Endothelial cell (in vitro differentiated cells): Measurements from ENCODE around the gene ITPA. TPM values are rescaled to one million over a fixed set of nuclear protein-coding genes. Genes with fewer than 3 reads are reported as not detected.

Experiments
- DNase-seq: peaks from one replicate; pipeline ENCODE4 v3.0.0; 2021; ENCODE audit warnings: low spot score
- H3K27ac Mint-ChIP-seq: one replicate; pipeline ENCODE4 v1.8.0; 2021; ENCODE audit warnings: mixed read lengths, inconsistent platforms; ENCODE audit not compliant: unreplicated experiment
- H3K27me3 Mint-ChIP-seq: one replicate; pipeline ENCODE4 v1.8.0; 2021; ENCODE audit warnings: mild to moderate bottlenecking, moderate library complexity, mixed read lengths, inconsistent platforms; ENCODE audit not compliant: unreplicated experiment
- H3K36me3 Mint-ChIP-seq: one replicate; pipeline ENCODE4 v1.8.0; 2021; ENCODE audit warnings: mild to moderate bottlenecking, low read depth, mixed read lengths, inconsistent platforms; ENCODE audit not compliant: unreplicated experiment
- H3K4me1 Mint-ChIP-seq: one replicate; pipeline ENCODE4 v1.8.0; 2021; ENCODE audit warnings: mild to moderate bottlenecking, mixed read lengths, inconsistent platforms; ENCODE audit not compliant: unreplicated experiment
- H3K4me3 Mint-ChIP-seq: one replicate; pipeline ENCODE4 v1.8.0; 2021; ENCODE audit warnings: mild to moderate bottlenecking, mixed read lengths, inconsistent platforms; ENCODE audit not compliant: unreplicated experiment
- H3K9me3 Mint-ChIP-seq: one replicate; pipeline ENCODE4 v1.8.0; 2021; ENCODE audit warnings: mixed read lengths, inconsistent platforms; ENCODE audit not compliant: unreplicated experiment
- total RNA-seq: library from RNA; stranded (reverse); fragmentation: NEBNext Ultra II Directional; extraction: Animal tissue kit (Norgen Biotek cat#: 25700); gene quantifications from one replicate; pipeline ENCODE4 v1.2.1, GENCODE V29; 2021; ENCODE audit not compliant: unreplicated experiment
- TF ChIP-seq, protein P1 (sequence below): fragments of 200-600 bp; sonication (generic); IDR thresholded peaks from one replicate; pipeline ENCODE4 v1.5.0; 2021; ENCODE audit warnings: antibody characterized with exemption; ENCODE audit not compliant: unreplicated experiment

ITPA gene
- total RNA-seq, 1 donor from 2014 or later = 45.9 TPM

DNA sequence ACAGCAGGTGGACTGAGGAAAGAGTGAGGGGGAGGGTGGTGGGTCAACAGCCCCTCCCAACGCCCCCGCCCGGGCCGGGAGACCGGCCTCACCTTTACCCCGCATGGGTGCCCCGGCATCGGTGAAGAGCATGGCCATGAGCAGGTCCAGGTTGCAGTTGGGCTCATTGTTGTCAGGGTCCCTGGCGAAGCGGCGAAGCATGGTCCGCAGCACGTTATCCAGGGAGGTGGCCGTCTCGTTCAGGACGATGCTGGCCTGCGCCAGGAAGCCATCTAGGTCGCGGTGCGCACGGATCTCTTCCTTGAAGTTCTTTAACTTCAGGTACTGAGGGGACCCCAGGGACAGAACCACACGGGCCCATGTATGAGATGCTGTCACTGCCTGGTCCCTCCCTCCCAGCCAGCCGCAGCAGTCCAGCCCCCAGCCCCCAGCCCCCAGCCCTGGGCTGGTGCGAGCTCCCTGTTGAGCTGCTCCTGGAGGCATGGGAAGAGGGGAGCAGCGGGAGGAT is 24.7 kb downstream of the ITPA start:
- Mint-ChIP-seq H3K4me1 (peaks cover 7% of the 10 kb centered on the region), H3K27me3 (peaks cover 7% of the 10 kb centered on the region), H3K27ac (no peak overlapping the region), H3K9me3 (no peaks in the 10 kb centered on the region), H3K36me3 (peaks cover 10% of the 10 kb centered on the region), H3K4me3 (no peak overlapping the region)
- no peak for DNase-seq
- TF ChIP-seq, protein P1, sequence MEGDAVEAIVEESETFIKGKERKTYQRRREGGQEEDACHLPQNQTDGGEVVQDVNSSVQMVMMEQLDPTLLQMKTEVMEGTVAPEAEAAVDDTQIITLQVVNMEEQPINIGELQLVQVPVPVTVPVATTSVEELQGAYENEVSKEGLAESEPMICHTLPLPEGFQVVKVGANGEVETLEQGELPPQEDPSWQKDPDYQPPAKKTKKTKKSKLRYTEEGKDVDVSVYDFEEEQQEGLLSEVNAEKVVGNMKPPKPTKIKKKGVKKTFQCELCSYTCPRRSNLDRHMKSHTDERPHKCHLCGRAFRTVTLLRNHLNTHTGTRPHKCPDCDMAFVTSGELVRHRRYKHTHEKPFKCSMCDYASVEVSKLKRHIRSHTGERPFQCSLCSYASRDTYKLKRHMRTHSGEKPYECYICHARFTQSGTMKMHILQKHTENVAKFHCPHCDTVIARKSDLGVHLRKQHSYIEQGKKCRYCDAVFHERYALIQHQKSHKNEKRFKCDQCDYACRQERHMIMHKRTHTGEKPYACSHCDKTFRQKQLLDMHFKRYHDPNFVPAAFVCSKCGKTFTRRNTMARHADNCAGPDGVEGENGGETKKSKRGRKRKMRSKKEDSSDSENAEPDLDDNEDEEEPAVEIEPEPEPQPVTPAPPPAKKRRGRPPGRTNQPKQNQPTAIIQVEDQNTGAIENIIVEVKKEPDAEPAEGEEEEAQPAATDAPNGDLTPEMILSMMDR = no peak

DNA sequence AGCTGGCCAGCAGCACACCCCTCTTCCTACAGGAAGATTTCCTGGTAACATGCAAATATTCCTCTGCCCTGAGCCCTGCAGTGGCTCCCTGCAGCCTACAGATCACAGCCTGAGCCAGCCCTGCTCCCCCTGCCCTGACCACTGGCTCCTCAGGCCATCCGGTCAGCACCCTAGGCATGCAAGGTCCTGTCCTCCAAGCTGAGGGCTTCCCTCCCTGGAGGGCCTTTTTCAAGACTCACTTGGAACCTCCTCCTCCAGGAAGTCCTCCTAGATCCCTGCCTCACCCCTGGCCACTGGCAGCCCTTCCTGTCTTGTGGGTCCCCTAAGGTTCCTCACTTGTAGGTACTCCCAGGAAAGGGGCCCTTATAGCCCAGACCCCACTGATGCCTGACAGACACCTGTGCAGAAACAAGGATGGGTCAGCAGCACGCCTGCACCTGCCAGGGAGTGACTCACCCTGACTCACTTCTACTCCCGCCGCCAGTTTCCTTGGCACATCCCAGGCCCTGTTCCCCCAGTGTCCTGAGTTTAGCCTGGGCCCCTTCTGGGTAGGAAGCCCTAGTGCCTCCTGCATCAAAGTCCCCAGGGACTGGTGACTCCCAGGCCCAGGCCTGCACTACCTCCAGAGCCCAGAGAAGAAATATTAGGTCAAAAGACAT is 26.5 kb downstream of the ITPA start:
- peaks cover 14% of the 10 kb centered on the region for H3K4me1 Mint-ChIP-seq
- H3K27me3 Mint-ChIP-seq = peaks cover 11% of the 10 kb centered on the region

DNA sequence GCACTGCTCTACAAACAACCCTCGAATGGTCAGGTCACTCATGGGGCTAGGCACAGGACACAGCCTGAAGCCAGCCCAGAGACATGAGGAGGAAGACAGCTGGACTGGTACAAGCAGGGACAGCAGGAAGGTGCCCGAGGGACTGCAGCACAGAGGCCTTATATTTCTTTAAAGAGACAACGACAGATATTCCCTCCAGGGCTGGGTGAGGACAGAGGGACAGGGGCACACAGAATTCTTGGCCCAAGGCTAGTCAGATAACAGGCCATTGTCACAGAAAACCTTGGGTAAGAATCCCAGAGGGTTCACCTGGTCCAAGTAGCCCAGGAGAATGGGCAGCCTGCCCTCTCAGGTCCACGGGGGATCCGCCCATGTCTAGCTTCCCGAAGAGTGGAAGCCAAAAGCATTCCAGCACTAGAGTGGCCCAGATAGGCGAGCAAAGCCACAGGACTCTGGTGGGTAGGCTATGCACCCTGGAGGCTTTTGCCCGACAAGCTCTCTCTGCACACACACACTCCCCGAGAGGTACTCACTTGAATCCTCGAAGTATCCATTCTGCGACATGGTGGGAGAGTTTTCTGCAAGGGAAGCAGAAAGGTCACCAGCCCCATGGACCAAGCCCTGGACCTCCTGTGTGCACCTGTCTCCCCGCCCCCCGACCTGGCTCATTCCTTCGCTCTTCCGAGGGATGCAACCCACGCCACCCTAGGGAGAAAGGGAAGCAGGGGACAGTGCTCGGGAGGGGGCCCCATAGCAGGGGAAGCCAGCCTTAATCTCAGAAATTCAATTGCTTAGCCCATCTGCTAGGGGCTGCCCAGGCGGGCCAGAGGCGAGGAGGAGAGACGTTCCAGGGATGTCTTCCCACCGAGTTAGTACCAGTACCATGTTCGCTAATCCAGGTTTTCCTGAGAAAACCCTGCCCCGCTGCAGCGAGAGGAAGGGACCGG is 28.0 kb downstream of the ITPA start:
- Mint-ChIP-seq H3K9me3 (no peaks in the 10 kb centered on the region), H3K4me3 (peak overlapping the region; percentile 81), H3K27ac (no peak overlapping the region), H3K36me3 (peaks cover 13% of the 10 kb centered on the region), H3K4me1 (peaks cover 17% of the 10 kb centered on the region), H3K27me3 (peaks cover 19% of the 10 kb centered on the region)
- no peak for DNase-seq
- TF ChIP-seq, protein P1 = no peak

More for the DNA sequence above, 26.5 kb downstream of the ITPA start:
- no peak for DNase-seq
- Mint-ChIP-seq H3K9me3 (no peaks in the 10 kb centered on the region), H3K4me3 (no peak overlapping the region), H3K36me3 (peaks cover 10% of the 10 kb centered on the region), H3K27ac (no peak overlapping the region)
- TF ChIP-seq, protein P1 = no peak

DNA sequence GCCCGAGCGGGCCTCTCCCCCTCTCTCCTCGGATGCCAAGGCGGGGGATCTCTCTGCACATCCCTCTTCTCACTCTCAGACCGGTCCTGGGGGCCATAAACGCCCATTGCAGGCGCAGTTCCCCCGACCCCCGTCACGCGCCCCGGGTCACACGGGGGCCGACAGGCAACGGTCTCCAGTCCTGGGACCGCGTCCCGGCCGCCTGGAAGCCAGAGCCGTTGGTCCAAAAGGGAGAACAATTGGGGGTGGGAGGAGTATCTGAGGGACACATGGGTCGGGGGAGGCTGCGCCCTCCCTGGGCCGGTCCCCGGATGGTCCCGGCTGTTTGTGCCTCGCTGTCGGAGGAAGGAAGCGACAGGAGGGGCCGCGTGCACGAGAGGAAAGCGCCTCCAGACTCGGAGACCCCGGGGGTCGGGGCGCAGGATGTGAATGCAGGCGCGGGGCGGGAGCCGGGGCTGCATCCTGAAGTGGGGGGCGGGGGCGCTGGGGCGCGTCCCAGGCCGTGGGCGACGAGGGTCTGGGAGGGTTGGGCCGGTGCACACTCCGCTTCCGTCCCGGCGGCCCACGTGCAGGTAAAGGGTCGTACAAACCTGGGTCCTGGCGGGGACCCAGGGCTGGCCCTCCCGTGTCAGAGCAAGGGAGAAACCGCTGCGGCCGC is 28.8 kb downstream of the ITPA start:
- peaks cover 13% of the 10 kb centered on the region for H3K36me3 Mint-ChIP-seq
- no peak overlapping the region for H3K27ac Mint-ChIP-seq
- H3K4me1 Mint-ChIP-seq = peaks cover 17% of the 10 kb centered on the region
- TF ChIP-seq, protein P1 = no peak
- no peaks in the 10 kb centered on the region for H3K9me3 Mint-ChIP-seq
- H3K4me3 Mint-ChIP-seq = peak overlapping the region; percentile 81
- H3K27me3 Mint-ChIP-seq = peaks cover 21% of the 10 kb centered on the region
- peak; percentile 37 for DNase-seq
